H9 (cell line): Measurements from ENCODE around the gene UBE2D3. TPM values are rescaled to one million over a fixed set of nuclear protein-coding genes. Genes with fewer than 3 reads are reported as not detected.

Experiments used
- DNase-seq: peaks from one replicate; pipeline ENCODE4 v3.0.0-alpha.2; 2017
- H2AFZ ChIP-seq: one replicate; pipeline ENCODE4 v1.6.1; 2013; ENCODE audit warnings: mild to moderate bottlenecking, low read length, control low read depth, moderate library complexity
- H2AK5ac ChIP-seq: 2 replicates; pipeline ENCODE4 v1.6.1; 2013; ENCODE audit warnings: low read length, control low read depth, mixed read lengths; ENCODE audit not compliant: insufficient read length
- H2BK120ac ChIP-seq: one replicate; pipeline ENCODE4 v1.6.1; 2013; ENCODE audit warnings: low read depth, mild to moderate bottlenecking, low read length, control low read depth, inconsistent platforms; ENCODE audit not compliant: poor library complexity, severe bottlenecking
- H2BK12ac ChIP-seq: 2 replicates; pipeline ENCODE4 v1.6.1; 2013; ENCODE audit warnings: low read length, control low read depth, mixed read lengths, low read depth; ENCODE audit not compliant: insufficient read length
- H2BK15ac ChIP-seq: 2 replicates; pipeline ENCODE4 v1.6.1; 2013; ENCODE audit warnings: low read depth, low read length, control low read depth
- H2BK20ac ChIP-seq: one replicate; pipeline ENCODE4 v1.6.1; 2013; ENCODE audit warnings: low read depth, mild to moderate bottlenecking, low read length, control low read depth, inconsistent platforms; ENCODE audit not compliant: poor library complexity, severe bottlenecking
- H2BK5ac ChIP-seq: 2 replicates; pipeline ENCODE4 v1.6.1; 2013; ENCODE audit warnings: low read length, control low read depth, mixed read lengths; ENCODE audit not compliant: insufficient read length
- H3K14ac ChIP-seq: 2 replicates; pipeline ENCODE4 v1.6.1; 2013; ENCODE audit warnings: low read length, control low read depth; ENCODE audit not compliant: insufficient read depth
- H3K18ac ChIP-seq: 2 replicates; pipeline ENCODE4 v1.6.1; 2013; ENCODE audit warnings: low read depth, mild to moderate bottlenecking, mixed read lengths, low read length, control low read depth; ENCODE audit not compliant: insufficient read length
- H3K23ac ChIP-seq: 2 replicates; pipeline ENCODE4 v1.6.1; 2013; ENCODE audit warnings: low read length, control low read depth, mixed read lengths, low read depth; ENCODE audit not compliant: insufficient read length
- H3K23me2 ChIP-seq: 2 replicates; pipeline ENCODE4 v1.6.1; 2013; ENCODE audit warnings: low read depth, mild to moderate bottlenecking, mixed read lengths, low read length, control low read depth; ENCODE audit not compliant: insufficient read length, poor library complexity, severe bottlenecking
- H3K27ac ChIP-seq: 2 replicates; pipeline ENCODE4 v1.5.1; 2013; ENCODE audit warnings: low read length, control low read depth, mixed read lengths, low read depth; ENCODE audit not compliant: insufficient read length
- H3K27me3 ChIP-seq: 2 replicates; pipeline ENCODE4 v1.6.1; 2013; ENCODE audit warnings: low read length, control low read depth, inconsistent platforms; ENCODE audit not compliant: insufficient read depth
- H3K4ac ChIP-seq: 2 replicates; pipeline ENCODE4 v1.6.1; 2013; ENCODE audit warnings: low read depth, mild to moderate bottlenecking, control low read depth, inconsistent platforms, low read length, moderate library complexity
- H3K4me1 ChIP-seq: 2 replicates; pipeline ENCODE4 v1.6.1; 2013; ENCODE audit warnings: low read length, control low read depth, inconsistent platforms; ENCODE audit not compliant: insufficient read depth
- H3K4me2 ChIP-seq: 2 replicates; pipeline ENCODE4 v1.6.1; 2013; ENCODE audit warnings: low read length, control low read depth, mixed read lengths; ENCODE audit not compliant: insufficient read length, insufficient read depth
- H3K56ac ChIP-seq: 2 replicates; pipeline ENCODE4 v1.6.1; 2013; ENCODE audit warnings: low read depth, mild to moderate bottlenecking, mixed read lengths, low read length, control low read depth; ENCODE audit not compliant: insufficient read length
- H3K79me1 ChIP-seq: 2 replicates; pipeline ENCODE4 v1.6.1; 2013; ENCODE audit warnings: low read depth, mild to moderate bottlenecking, moderate library complexity, low read length, control low read depth, inconsistent platforms; ENCODE audit not compliant: insufficient read depth, poor library complexity, severe bottlenecking
- H3K79me2 ChIP-seq: 2 replicates; pipeline ENCODE4 v1.6.1; 2013; ENCODE audit warnings: low read length, control low read depth, inconsistent platforms; ENCODE audit not compliant: insufficient read depth
- H3K9ac ChIP-seq: 2 replicates; pipeline ENCODE4 v1.6.1; 2013; ENCODE audit warnings: low read length, control low read depth, mixed read lengths; ENCODE audit not compliant: insufficient read length; ENCODE audit errors: extremely low read depth
- H3K9me3 ChIP-seq: one replicate; pipeline ENCODE4 v1.6.1; 2013; ENCODE audit warnings: low read depth, low read length, inconsistent platforms; ENCODE audit not compliant: control insufficient read depth
- H3T11ph ChIP-seq: one replicate; pipeline ENCODE4 v1.6.1; 2013; ENCODE audit warnings: mild to moderate bottlenecking, low read length, control low read depth, inconsistent platforms
- H4K20me1 ChIP-seq: one replicate; pipeline ENCODE4 v1.6.1; 2013; ENCODE audit not compliant: control insufficient read depth, insufficient read length, insufficient read depth
- H4K5ac ChIP-seq: 2 replicates; pipeline ENCODE4 v1.6.1; 2013; ENCODE audit warnings: low read depth, mild to moderate bottlenecking, mixed read lengths, low read length, control low read depth; ENCODE audit not compliant: insufficient read length
- H4K8ac ChIP-seq: replicated peaks from 2 replicates; pipeline ENCODE4 v1.6.1; 2013; ENCODE audit warnings: low read length, control low read depth, mixed read lengths, low read depth; ENCODE audit not compliant: insufficient read length
- H4K91ac ChIP-seq: 2 replicates; pipeline ENCODE4 v1.6.1; 2013; ENCODE audit warnings: low read depth, mild to moderate bottlenecking, moderate library complexity, mixed read lengths, low read length, control low read depth; ENCODE audit not compliant: insufficient read length
- H3K27ac Mint-ChIP-seq, 3 experiments: 2 replicates in 2 of 3; 3 replicates in 1 of 3; pipeline ENCODE4 v1.8.0; 2020 to 2021; ENCODE audit warnings: mixed read lengths in 3 of 3, mild to moderate bottlenecking in 1 of 3, moderate library complexity in 1 of 3
- H3K27me3 Mint-ChIP-seq: 2 replicates; pipeline ENCODE4 v1.8.0; 2021; ENCODE audit warnings: low read depth, mild to moderate bottlenecking, moderate library complexity, mixed read lengths
- H3K36me3 Mint-ChIP-seq, 3 experiments: 2 replicates in 2 of 3; 3 replicates in 1 of 3; pipeline ENCODE4 v1.8.0; 2020 to 2021; ENCODE audit warnings: low read depth in 3 of 3, mixed read lengths in 3 of 3; ENCODE audit not compliant: insufficient read depth in 1 of 3
- H3K4me1 Mint-ChIP-seq, 2 experiments: 2 replicates each; pipeline ENCODE4 v1.8.0; 2020; ENCODE audit warnings: mixed read lengths in 2 of 2
- H3K4me3 Mint-ChIP-seq, 2 experiments: 2 replicates in 1 of 2; 3 replicates in 1 of 2; pipeline ENCODE4 v1.8.0; 2020 to 2021; ENCODE audit warnings: mild to moderate bottlenecking in 2 of 2, mixed read lengths in 2 of 2, moderate library complexity in 1 of 2
- H3K9me3 Mint-ChIP-seq, 2 experiments: 2 replicates in 1 of 2; 3 replicates in 1 of 2; pipeline ENCODE4 v1.8.0; 2020; ENCODE audit warnings: mild to moderate bottlenecking in 2 of 2, mixed read lengths in 2 of 2, moderate library complexity in 1 of 2
- CTCF ChIP-seq: fragments of 200-600 bp; sonication (generic); conservative IDR thresholded peaks from 3 replicates; pipeline ENCODE4 v1.8.0; 2021; ENCODE audit warnings: antibody characterized with exemption, mild to moderate bottlenecking
- WGBS: extraction: QIAGEN DNeasy Blood & Tissue Kit; methylation state at CpG from one replicate; pipeline ENCODE4 v1.1.7; 2013; ENCODE audit warnings: missing lambda C conversion rate, low lambda C conversion rate, mixed read lengths; ENCODE audit not compliant: insufficient read length; ENCODE audit errors: extremely low coverage; 5-methylcytosine and 5-hydroxymethylcytosine counted together
- total RNA-seq: library from RNA; stranded (reverse); gene quantifications from 2 replicates; pipeline ENCODE4 v1.2.1, GENCODE V29; 2021

The UBE2D3 gene
- total RNA-seq, 1 experiment from 2014 or later: 378 TPM

DNA sequence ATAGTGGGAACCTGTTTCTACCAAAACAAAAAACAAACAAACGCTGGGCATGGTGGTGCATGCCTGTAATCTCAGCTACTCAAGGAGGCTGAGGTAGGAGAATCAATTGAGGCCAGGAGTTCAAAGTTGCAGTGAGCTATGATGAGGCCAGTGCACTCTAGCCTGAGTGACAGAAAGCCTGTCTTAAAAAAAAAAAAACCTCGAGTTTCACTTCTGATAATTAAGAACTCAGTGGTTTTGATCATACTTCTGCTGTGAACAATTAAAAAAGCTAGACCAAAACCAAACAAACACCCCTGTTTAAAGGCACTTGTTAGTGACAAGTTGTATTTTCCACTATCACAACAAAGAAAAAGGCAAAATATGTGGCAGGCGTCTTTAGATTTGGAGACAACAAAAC lies 15.0 kb upstream of the UBE2D3 start:
- H2BK5ac ChIP-seq: no peak overlapping the region
- no peak overlapping the region for H4K8ac ChIP-seq
- WGBS: no CpG with 5 or more reads among the region's 3 CpGs
- H3K14ac ChIP-seq: no peak overlapping the region
- H2BK120ac ChIP-seq: no peak overlapping the region
- H3K4me2 ChIP-seq: no peak overlapping the region
- no peak overlapping the region for H3K4ac ChIP-seq
- Mint-ChIP-seq H3K4me3 (no peak overlapping the region), H3K36me3 (peaks cover 0 to 4% (median 4%) of the 10 kb centered on the region in 3 experiments; a peak in 3 of 7 replicates), H3K4me1 (no peaks in the 10 kb centered on the region; a peak in 1 of 4 replicates), H3K27ac (no peak overlapping the region), H3K9me3 (no peaks in the 10 kb centered on the region), H3K27me3 (no peaks in the 10 kb centered on the region)
- no peak overlapping the region for H4K5ac ChIP-seq
- no peak overlapping the region for H2BK15ac ChIP-seq
- no peak overlapping the region for H3K9ac ChIP-seq
- no peak overlapping the region for H3K18ac ChIP-seq
- no peaks in the 10 kb centered on the region for H3K79me2 ChIP-seq
- no peaks in the 10 kb centered on the region for H3K4me1 ChIP-seq
- no peak overlapping the region for H3K23ac ChIP-seq
- no peak overlapping the region for H2BK12ac ChIP-seq
- no peaks in the 10 kb centered on the region for H3K9me3 ChIP-seq
- no peak for DNase-seq
- H2AFZ ChIP-seq: no peak overlapping the region
- no peak for TF ChIP-seq CTCF
- no peak overlapping the region for H3T11ph ChIP-seq
- H2AK5ac ChIP-seq: no peak overlapping the region
- no peak overlapping the region for H3K27ac ChIP-seq
- H4K91ac ChIP-seq: no peak overlapping the region
- no peak overlapping the region for H3K56ac ChIP-seq
- H3K27me3 ChIP-seq: no peaks in the 10 kb centered on the region
- H4K20me1 ChIP-seq: no peaks in the 10 kb centered on the region
- no peaks in the 10 kb centered on the region for H3K23me2 ChIP-seq
- H3K79me1 ChIP-seq: no peaks in the 10 kb centered on the region
- H2BK20ac ChIP-seq: no peak overlapping the region
